Stimulated activated CD8-positive, alpha-beta memory T cell treated with anti-CD3 and anti-CD28 coated beads, Interleukin-7, amount 100 ng/mL, for 4 hours (primary cell): ENCODE results near the gene SLC25A34.

ENCODE experiments used
- DNase-seq, 2 donors: peaks; one replicate each; pipeline ENCODE4 v3.0.0-alpha.2; 2020; ENCODE audit warnings: low read depth in 2 of 2

Gene SLC25A34

DNA sequence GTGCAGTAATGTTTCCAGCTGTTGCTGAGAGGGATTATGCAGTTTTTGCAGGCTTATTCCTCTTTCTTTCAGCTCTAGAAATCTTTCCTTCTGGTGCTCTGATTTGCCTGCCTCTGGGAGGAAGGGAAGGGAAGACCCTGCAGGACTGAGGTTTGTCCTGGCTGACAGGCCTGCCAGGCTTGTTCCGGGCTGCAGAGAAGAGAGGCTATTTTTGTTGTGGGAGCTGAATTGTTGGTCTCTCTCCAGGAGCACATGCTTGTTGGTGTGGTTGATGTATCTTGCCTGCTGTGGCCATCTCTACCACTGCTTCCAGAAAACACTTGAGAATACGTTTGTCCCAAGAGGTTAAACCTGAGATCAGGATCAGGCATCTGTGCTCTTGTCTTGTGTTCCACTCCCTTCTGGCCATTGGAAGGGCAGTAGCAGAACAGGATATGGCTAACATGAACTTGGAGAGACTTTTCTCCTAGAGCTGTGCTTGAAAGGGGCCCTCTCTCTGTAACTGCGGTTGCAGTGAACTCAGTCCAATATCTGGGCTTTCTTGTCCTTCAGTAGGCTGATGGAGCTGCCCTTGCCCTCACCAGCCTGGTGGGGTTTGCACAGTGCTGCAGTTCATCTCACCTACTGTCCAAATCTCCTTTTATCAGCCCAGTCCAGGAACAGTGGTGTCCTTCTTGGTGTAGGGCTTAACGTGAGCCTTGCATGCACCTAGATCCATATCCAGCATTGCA is 21.5 kb upstream of the SLC25A34 start:
- no peak for DNase-seq

DNA sequence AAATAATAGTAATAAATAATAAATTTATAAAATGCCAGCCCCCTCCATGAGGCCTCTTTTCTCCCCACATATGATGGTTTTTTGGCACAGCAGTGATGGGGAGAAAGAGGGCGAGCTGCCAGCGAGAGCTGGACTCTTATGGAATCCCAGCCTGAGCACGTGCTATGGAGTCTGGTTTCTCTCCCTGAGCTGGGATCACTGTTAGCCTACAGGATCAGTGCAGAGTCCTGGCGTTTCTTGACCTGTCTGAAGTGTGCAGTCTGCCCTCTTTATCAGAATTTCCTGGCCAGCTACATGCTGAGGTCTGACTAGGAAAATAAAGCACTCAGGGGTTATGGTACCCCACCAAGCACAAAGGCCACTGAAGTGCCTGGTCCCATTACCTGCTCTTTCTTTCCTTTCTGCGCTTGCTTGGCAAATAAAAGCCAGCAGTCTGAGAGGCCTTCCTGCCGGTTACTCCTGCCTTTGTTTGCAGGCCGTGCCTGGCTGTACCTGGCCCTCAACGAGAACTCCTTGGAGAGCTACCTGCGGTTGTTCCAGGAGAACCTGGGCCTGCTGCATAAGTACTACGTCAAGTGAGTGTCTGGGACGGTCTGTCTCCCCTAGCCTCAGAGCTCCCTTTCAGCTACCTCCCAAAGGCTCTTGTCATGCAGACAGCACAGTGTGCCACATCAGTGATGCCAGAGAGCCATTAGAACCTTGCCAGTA is 18.5 kb upstream of the SLC25A34 start:
- DNase-seq = no peak

DNA sequence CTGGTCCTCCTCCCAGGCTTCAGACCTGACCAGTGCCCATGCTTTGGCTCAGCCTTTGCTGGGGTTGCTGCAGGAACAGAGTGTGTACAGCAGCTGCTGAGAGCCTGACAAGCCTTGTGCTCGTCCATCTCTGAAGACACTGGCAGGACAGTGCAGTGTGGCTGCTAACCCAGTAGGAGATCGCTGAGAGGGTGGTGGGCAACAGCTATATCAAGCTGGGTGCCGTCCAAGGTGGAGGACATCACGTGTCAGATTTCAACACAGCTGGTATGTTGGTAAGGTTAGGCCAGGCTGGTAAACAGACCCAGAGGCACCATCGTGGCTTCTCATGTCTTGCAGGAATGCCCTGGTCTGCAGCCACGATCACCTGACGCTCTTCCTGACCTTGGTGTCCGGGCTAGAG is 17.9 kb upstream of the SLC25A34 start:
- DNase-seq = no peak

DNA sequence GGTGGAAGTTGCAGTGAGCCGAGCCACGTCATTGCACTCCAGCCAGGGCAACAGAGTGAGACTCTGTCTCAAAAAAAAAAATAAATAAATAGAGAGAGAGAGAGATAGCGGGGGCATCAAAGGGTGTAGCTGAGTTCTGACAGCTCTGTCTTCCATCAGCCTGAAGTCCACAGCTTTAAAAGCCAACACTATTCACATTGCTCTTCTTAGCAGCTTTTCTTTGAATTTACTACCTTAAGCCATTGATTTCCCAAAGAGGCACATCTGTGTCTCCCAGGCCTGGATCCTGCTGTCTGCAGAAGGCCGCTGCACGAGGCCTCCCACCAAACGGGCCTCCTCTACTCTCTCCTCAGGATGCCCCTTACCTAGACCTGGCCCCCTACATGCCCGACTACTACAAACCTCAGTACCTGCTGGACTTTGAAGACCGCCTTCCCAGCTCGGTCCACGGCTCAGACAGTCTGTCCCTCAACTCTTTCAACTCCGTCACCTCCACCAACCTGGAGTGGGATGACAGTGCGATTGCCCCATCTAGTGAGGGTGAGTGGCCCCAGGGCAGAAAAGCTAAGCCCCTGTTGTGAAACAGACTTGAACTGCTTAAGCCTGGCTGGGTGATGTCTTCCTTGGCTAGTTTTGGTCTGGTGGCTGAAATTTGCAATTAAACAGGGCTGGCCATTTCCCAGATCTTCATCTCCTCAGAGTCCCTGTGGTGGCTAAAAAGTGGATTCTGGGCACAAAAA is 16.5 kb upstream of the SLC25A34 start:
- no peak for DNase-seq

DNA sequence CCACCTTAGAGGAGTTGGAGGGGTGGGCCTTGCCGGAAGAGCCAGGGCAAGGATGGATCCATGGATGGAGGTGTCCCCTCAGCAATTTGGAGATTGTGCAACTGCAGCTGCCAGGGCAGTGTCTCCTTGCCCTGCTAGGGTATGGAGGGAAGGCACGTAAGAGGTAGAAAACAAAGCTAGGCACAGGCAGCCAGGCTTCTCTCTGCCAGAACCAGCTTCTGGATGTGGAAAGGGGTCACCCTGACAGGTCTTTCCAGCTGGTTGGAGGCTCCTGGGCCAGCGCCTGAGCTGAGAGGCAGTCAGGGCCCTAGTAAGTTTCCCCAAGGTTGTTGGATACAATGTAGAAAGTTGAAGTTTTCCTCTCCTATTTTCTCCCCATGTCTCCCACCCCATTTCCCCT is 15.2 kb upstream of the SLC25A34 start:
- DNase-seq = no peak

DNA sequence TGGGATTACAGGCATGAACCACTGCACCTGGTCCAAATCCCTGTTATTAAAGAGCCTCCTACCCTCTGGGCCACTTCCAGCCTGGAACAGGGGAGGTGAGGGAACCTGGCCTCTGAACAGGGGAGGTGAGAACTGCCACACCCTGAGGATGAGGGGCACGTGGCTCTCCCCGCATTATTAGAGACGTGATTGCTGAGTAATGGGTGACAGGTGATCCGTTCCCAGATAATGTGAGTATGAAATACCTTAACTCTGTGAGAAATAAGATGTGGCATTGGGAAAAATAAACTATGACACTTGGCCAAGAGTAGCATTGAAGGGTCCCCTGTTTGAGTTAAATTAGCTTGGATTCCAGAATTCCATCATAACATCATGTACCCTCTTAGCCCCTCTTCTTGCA is 13.6 kb upstream of the SLC25A34 start:
- no peak for DNase-seq

DNA sequence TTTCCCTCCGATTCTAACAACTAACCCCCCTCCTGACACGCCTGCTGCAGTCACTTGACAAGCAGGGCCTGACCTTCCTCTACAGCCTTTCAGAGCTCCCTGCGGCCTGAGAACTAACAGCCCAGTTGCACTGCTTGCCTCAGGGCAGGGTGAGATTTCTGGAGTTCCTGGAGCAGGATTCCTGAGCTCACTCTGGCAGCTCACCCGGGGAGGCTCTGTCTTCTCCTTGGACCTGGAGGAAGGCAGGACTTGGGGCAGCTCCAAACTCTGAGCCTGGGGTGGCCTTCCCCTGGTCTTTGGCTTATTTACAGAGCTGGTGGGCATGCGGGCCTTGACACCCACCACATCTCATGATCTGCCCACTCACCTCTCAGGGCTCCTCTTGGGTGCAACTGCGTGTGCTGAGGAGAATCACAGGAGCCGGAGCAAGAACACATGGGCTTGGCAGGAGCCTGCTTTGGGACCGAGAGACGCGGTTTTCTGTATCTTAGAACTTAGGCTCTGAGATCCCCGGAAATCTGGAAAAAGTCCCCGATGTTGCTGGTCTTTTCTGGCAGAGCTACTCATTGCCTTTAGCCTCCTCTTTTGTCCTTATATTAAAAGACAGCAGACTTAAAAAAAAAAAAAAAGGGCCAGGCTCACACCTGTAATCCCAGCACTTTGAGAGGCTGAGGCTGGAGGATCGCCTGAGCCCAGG is 13.1 kb upstream of the SLC25A34 start:
- DNase-seq = no peak

DNA sequence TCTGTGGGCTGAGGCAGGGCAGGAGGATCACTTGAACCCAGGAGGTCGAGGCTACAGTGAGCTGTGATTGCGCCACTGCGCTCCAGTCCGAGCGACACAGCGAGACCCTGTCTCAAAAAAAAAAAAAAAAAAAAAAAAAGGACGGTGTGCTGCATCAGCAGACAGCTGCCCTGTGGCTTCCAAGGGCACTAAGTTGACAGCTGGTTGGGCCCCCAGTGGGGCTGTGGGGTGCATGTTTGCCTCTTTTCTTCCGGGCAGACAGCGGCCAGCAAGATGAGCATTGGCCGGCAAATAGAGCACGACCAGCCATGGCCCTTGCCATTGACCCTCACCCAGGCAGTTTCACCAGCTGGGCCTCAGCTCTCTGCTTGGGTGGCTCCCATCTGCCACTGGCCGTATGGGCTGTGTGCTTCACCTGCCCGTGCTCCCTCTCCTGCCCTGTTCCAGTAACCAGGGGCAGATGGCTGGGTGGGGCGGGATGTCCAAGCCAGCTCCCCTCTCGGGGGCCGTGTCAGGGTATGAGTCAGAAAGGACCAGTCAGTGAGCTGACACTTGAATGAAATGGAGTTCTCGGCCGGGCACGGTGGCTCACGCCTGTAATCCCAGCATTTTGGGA is 12.3 kb upstream of the SLC25A34 start:
- no peak for DNase-seq

DNA sequence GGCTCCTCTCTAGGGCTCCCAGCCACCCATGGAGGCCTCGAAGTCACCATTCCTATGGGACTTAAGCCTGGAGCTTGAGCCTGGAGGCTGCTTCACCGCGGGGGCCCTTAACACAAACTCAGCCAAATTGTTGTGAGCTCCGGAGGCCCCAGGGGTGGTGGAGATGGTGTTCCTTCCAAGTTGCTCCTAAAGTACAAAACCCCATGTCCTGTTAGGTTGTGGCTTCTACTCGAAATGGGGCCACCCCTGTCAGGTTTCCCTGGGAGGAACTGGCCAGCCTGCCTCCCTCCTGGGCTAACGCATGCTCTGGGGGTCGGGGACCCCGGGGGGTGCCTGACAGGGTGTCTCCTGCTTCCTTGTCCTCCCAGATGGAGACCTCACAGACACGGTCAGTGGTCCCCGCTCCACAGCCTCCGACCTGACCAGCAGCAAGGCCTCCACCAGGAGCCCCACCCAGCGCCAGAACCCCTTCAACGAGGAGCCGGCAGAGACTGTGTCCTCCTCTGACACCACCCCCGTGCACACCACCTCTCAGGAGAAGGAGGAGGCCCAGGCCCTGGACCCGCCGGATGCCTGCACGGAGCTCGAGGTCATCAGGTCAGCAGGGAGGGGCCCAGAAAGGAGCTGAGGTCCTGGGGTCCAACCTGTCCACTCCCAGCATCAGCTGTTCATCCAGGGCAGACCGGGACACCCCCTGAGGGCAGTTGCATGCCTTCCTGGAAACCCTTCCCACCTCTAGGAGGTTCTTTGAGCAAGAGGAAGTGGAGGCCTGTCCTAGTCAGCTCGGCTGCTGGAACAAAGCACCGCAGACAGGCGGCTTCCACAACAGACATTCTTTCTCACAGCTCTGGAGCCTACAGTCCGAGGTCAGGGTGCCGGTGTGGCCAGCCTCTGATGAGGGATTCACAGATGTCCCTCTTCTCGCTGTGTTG is 10.8 kb upstream of the SLC25A34 start:
- no peak for DNase-seq

DNA sequence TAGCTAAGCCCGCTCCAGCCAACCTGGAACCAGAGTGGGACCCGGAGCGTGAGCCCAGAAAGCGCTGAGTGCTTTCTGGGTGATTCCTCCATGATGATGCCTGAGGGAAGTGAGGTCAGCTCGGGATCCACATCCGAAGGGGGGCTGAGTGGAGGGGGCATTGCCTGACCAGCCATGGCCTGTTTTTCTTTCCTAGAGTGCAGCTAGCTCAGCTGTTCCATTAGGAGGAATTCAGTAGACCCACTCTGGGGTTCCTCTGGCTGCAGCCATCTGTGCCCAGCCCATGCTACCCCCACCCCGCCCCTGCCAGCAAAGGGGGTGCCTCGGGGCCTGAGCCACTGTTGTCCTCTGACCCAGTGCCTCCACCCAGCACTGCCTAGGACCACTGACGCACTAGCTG is 9.6 kb upstream of the SLC25A34 start:
- DNase-seq = no peak

DNA sequence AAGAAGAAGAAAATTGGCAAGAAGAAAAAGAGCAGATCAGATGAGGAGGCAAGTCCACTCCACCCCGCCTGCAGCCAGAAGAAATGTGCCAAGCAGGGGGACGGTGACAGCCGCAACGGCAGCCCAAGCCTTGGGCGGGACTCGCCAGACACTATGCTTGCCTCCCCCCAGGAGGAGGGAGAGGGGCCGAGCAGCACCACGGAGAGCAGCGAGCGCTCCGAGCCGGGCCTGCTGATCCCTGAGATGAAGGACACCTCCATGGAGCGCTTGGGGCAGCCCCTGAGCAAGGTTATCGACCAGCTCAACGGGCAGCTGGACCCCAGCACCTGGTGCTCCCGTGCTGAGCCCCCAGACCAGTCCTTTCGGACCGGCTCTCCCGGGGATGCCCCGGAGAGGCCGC is 9.0 kb upstream of the SLC25A34 start:
- DNase-seq = no peak

DNA sequence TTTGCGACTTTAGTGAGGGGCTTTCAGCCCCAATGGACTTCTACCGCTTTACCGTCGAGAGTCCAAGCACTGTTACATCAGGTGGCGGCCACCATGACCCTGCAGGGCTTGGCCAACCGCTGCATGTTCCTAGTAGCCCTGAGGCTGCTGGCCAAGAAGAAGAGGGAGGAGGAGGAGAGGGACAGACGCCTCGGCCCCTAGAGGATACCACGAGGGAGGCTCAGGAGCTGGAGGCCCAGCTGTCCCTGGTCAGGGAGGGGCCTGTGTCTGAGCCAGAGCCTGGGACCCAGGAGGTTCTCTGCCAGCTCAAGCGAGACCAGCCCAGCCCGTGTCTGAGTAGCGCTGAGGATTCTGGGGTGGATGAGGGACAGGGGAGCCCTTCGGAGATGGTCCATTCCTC is 8.6 kb upstream of the SLC25A34 start:
- no peak for DNase-seq

DNA sequence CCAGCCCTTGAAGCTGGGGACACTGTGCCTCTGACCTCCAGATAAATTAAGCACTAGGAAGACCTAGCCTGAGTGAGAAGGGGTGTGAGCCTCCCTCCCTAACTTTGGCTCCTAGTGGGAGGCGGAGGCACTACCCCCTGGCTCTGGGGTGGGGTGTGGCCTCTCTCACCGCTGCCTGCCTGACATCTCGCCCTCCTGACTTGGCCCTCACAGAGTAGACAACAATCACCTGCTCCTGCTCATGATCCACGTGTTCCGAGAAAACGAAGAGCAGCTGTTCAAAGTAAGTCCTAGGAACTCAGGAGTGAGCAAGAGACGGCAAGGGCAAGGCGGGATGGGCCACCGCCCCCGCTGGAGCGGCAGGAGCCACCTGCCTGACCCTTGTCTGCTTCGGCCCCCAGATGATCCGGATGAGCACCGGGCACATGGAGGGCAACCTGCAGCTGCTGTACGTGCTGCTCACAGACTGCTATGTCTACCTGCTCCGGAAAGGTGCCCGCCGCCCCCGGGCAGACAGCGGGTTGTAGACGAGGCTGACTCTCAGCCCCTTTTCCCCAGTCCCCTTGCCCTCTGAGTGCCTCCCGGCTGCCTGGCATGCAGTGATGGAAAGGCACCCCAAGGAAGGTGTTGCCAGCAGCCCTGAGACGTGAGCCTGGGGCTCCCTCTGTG is 8.1 kb upstream of the SLC25A34 start:
- DNase-seq = no peak

DNA sequence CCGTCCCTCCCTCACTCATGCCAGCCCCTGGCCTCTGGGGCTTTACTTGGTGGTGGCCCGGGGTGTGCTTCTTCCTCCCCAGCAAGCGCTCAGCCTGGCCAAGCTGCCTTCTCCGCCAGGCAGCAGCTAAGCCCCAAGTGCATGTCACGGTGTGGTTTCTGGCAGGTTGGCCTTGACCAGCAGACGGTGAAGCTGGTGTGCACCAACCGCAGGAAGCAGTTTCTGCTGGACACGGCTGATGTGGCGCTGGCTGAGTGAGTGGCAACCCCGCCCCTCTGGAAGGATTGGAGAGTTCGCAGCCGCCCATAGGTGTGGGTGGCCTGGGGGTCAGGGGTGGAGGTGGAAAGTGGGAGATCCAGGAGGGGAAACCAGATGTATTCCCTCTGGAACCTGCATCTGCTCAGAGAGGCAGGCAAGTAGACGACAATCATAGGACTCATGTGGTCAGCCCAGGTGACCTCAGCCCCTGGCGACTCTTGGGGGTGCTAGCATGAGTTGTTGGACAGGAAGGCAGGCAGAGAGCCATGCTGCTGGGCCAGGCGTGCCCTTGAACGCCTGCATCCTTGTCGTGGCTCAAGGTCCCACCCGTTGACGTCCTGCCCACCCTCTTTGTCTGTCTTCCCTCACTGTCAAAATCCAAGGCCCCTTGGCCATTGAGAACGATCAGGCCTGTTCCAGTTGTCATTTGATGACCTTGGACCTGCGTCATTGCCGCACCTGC is 7.0 kb upstream of the SLC25A34 start:
- DNase-seq = no peak

DNA sequence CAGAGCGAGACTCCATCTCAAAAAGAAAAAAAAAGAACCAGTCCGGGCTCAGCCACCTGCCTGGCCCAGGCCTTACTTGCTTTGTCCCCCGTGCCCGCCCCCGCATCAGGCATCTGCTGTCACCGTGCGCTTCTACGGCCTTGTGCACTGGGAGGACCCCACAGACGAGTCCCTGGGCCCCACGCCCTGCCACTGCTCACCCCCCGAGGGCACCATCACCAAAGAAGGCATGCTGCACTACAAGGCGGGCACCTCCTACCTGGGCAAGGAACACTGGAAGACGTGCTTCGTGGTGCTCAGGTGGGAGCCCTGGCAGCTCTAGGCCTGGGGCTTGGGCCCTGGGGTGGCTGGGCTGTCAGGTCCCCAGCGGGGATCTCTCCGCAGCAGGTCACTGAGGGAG is 5.6 kb upstream of the SLC25A34 start:
- DNase-seq = no peak

DNA sequence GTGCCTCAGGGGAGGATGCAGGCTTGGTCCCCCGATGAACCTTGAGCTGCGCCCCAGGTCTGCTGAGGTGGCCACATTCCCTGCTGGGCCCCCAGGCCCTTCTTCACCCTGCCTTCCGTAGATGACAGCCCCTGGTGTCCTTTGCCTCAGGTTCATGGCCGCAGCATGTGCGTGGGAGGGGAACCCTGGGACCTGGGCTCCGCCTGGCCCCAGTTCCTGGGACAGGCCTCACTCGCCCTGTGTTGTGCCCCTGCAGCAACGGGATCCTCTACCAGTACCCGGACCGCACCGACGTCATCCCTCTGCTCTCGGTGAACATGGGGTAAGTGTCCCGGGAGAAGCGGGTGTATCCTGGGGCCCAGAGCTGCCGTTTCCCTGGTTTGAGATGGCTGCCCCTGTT is 5.1 kb upstream of the SLC25A34 start:
- DNase-seq = no peak

DNA sequence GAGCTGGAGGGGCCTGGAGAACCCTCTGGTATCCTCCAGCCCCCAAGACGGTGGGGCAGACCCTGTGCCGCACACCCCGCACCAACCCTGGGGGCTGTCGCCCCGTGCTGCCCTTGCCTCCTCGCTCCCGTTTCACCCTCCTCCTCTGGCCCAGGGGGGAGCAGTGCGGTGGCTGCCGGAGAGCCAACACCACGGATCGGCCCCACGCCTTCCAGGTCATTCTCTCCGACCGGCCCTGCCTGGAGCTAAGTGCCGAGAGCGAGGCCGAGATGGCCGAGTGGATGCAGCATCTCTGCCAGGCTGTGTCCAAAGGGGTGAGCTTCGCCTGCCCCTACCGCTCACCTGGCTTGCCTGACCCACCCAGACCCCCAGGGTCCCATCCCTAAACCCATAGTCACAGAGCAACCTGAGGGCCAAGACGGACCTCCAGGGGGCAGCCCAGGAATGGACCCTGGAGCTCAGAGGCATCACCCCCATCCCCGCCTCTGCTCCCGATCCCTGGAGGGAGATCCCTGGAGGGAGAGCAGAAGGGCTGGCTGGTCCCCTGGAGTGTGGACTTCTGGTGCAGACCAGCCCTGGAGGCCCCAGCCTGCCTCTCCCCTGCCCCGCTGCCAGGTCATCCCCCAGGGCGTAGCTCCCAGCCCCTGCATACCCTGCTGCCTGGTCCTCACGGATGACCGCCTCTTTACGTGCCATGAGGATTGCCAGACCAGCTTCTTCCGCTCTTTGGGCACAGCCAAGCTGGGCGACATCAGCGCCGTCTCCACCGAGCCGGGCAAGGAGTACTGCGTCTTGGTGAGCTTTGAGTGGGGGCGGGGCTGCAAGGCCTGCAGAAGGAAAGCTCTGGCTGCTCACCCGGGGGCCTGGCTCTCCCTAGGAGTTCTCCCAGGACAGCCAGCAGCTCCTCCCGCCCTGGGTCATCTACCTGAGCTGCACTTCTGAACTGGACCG is 4.0 kb upstream of the SLC25A34 start:
- DNase-seq = no peak

DNA sequence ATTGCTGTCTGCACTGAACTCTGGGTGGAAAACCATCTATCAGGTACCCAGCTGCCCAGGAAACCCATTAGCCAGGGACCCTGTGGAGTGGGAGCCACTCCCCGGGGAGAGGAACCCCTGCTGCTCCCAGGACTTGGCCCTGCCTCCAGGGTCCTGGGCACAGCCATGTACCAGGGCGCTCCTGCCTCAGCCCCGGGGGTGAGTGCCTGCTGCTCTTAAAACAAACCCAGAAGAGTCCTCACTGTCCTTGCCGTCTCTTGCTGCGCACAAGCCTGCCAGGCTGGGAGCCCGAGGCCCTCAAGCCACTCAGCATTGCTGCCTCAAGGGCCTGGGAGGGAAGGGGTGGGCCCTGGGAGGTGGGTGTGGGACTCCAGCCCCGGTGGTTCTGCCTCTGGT is 3.4 kb upstream of the SLC25A34 start:
- no peak for DNase-seq
